ENCODE data around the gene AATF. TPM values are rescaled to one million over a fixed set of nuclear protein-coding genes. Genes with fewer than 3 reads are reported as not detected.

Gene AATF
- total RNA-seq, 1 donor from 2014 or later, result 11.5 TPM

GRCh38 chr17:36999471-36999870, 50.7 kb downstream of the AATF start:
- Histone ChIP-seq H3K27ac (ENCODE audit: low read depth, low read length) (no peak overlapping the region), H3K36me3 (ENCODE audit: control insufficient read depth in 3 of 3, insufficient read depth in 3 of 3, low read length in 3 of 3) (peaks cover 0 to 8% (median 8%) of the 10 kb centered on the region in 3 donors), H3K9me3 (ENCODE audit: control insufficient read depth in 3 of 3, low read length in 3 of 3) (no peaks in the 10 kb centered on the region), H3K27me3 (ENCODE audit: control insufficient read depth in 3 of 3, insufficient read depth in 3 of 3, low read length in 3 of 3) (no peaks in the 10 kb centered on the region), H3K4me1 (ENCODE audit: control insufficient read depth in 3 of 3, insufficient read depth in 3 of 3, low read length in 3 of 3) (peaks cover 0 to 3% (median 0%) of the 10 kb centered on the region in 3 donors), H3K4me3 (ENCODE audit: low read length in 3 of 3) (no peak overlapping the region), H3K9ac (ENCODE audit: low read depth in 1 of 3, low read length in 3 of 3) (no peak overlapping the region)

- Histone ChIP-seq H3K36me3 (ENCODE audit: control insufficient read depth in 3 of 3, insufficient read depth in 3 of 3, low read length in 3 of 3) (peaks cover 0 to 2% (median 0%) of the 10 kb centered on the region in 3 donors), H3K9ac (ENCODE audit: low read depth in 1 of 3, low read length in 3 of 3) (no peak overlapping the region), H3K9me3 (ENCODE audit: control insufficient read depth in 3 of 3, low read length in 3 of 3) (no peaks in the 10 kb centered on the region), H3K27ac (ENCODE audit: low read depth, low read length) (no peak overlapping the region), H3K4me3 (ENCODE audit: low read length in 3 of 3) (no peak overlapping the region), H3K4me1 (ENCODE audit: control insufficient read depth in 3 of 3, insufficient read depth in 3 of 3, low read length in 3 of 3) (no peaks in the 10 kb centered on the region), H3K27me3 (ENCODE audit: control insufficient read depth in 3 of 3, insufficient read depth in 3 of 3, low read length in 3 of 3) (no peaks in the 10 kb centered on the region)
These were observed 68.0 kb downstream of the AATF start for GRCh38 chr17:37016780-37017179.

DNA sequence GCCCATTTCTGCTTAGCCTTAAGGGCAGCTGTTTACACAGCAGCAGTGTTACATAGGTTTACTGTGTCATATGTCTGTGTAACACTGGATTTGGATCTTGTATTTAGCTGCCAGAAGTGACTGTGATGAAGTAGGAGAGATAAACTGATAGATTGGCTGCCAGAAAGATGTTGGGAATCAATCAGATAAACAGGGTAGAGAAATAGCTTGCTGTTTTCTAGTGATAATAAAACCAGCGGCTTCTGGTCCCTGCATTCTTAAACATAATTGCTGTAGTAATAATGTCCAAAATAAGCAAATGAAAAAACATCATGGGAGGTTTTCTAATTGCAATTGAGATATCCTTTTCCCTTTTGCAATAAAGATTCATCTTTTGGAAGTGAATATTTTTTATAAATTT, 68.7 kb downstream of the AATF start:
- Histone ChIP-seq H3K36me3 (ENCODE audit: control insufficient read depth in 3 of 3, insufficient read depth in 3 of 3, low read length in 3 of 3) (peaks cover 0 to 2% (median 0%) of the 10 kb centered on the region in 3 donors), H3K27me3 (ENCODE audit: control insufficient read depth in 3 of 3, insufficient read depth in 3 of 3, low read length in 3 of 3) (no peaks in the 10 kb centered on the region), H3K4me3 (ENCODE audit: low read length in 3 of 3) (no peak overlapping the region), H3K9ac (ENCODE audit: low read depth in 1 of 3, low read length in 3 of 3) (no peak overlapping the region), H3K9me3 (ENCODE audit: control insufficient read depth in 3 of 3, low read length in 3 of 3) (no peaks in the 10 kb centered on the region), H3K27ac (ENCODE audit: low read depth, low read length) (no peak overlapping the region), H3K4me1 (ENCODE audit: control insufficient read depth in 3 of 3, insufficient read depth in 3 of 3, low read length in 3 of 3) (no peaks in the 10 kb centered on the region)

- no peaks in the 10 kb centered on the region for H3K4me1 ChIP-seq (ENCODE audit: control insufficient read depth in 3 of 3, insufficient read depth in 3 of 3, low read length in 3 of 3)
- no peaks in the 10 kb centered on the region for H3K9me3 ChIP-seq (ENCODE audit: control insufficient read depth in 3 of 3, low read length in 3 of 3)
- H3K27ac ChIP-seq (ENCODE audit: low read depth, low read length), result no peak overlapping the region
- no peaks in the 10 kb centered on the region for H3K27me3 ChIP-seq (ENCODE audit: control insufficient read depth in 3 of 3, insufficient read depth in 3 of 3, low read length in 3 of 3)
- no peak overlapping the region for H3K4me3 ChIP-seq (ENCODE audit: low read length in 3 of 3)
- no peak overlapping the region for H3K9ac ChIP-seq (ENCODE audit: low read depth in 1 of 3, low read length in 3 of 3)
- H3K36me3 ChIP-seq (ENCODE audit: control insufficient read depth in 3 of 3, insufficient read depth in 3 of 3, low read length in 3 of 3), result peaks cover 0 to 2% (median 0%) of the 10 kb centered on the region in 3 donors
These were observed 70.5 kb downstream of the AATF start for GRCh38 chr17:37019117-37019740.

GRCh38 chr17:37019741-37020129, 71.0 kb downstream of the AATF start:
- H3K9me3 ChIP-seq (ENCODE audit: control insufficient read depth in 3 of 3, low read length in 3 of 3), result no peaks in the 10 kb centered on the region
- H3K4me1 ChIP-seq (ENCODE audit: control insufficient read depth in 3 of 3, insufficient read depth in 3 of 3, low read length in 3 of 3), result no peaks in the 10 kb centered on the region
- H3K4me3 ChIP-seq (ENCODE audit: low read length in 3 of 3), result no peak overlapping the region
- no peaks in the 10 kb centered on the region for H3K27me3 ChIP-seq (ENCODE audit: control insufficient read depth in 3 of 3, insufficient read depth in 3 of 3, low read length in 3 of 3)
- no peak overlapping the region for H3K27ac ChIP-seq (ENCODE audit: low read depth, low read length)
- H3K9ac ChIP-seq (ENCODE audit: low read depth in 1 of 3, low read length in 3 of 3), result no peak overlapping the region
- H3K36me3 ChIP-seq (ENCODE audit: control insufficient read depth in 3 of 3, insufficient read depth in 3 of 3, low read length in 3 of 3), result peaks cover 0 to 2% (median 0%) of the 10 kb centered on the region in 3 donors

DNA sequence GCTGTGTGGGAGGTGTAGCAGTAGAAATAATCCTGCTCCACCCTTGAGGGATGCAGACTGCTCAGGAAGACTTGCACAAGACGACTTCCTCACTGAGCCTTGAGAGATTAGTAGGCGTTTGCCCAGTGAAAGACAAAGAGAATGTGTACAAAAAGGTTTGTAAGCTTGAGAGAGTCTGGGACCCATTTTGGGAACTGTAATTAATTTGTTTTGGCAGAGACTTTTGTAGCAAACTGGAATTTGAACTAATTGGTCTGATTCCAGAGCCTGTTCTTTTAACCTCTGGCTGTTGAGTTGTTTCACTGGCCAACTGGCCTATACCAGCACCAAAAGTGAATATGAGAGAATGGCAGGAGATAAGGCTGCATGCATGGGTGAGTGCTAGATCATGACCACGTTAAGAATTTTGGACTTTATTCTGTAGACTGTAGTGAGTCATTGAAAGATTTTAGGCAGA, 75.5 kb downstream of the AATF start:
- Histone ChIP-seq H3K9me3 (ENCODE audit: control insufficient read depth in 3 of 3, low read length in 3 of 3) (no peaks in the 10 kb centered on the region), H3K27ac (ENCODE audit: low read depth, low read length) (no peak overlapping the region), H3K27me3 (ENCODE audit: control insufficient read depth in 3 of 3, insufficient read depth in 3 of 3, low read length in 3 of 3) (no peaks in the 10 kb centered on the region), H3K4me3 (ENCODE audit: low read length in 3 of 3) (no peak overlapping the region), H3K9ac (ENCODE audit: low read depth in 1 of 3, low read length in 3 of 3) (no peak overlapping the region), H3K4me1 (ENCODE audit: control insufficient read depth in 3 of 3, insufficient read depth in 3 of 3, low read length in 3 of 3) (no peaks in the 10 kb centered on the region), H3K36me3 (ENCODE audit: control insufficient read depth in 3 of 3, insufficient read depth in 3 of 3, low read length in 3 of 3) (peaks cover 0 to 3% (median 0%) of the 10 kb centered on the region in 3 donors)

DNA sequence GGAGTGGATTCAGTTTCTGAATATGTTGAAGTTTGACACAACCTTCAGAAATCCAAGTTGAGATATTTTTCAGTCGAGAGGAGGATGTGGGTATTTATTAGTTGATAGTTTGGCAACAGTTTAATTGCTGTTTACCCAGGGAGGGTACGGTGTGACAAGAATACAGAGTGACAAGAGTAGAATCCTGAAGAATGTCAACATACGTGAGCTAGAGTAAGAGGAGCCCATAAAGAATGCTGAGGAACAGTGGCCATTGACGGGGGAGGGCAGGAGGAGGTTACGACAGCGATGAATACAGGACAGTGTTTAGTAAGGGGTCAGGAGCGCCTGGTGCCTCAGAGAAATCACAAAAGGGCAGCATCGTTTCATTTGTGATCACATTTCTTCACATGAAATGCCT, 76.5 kb downstream of the AATF start:
- Histone ChIP-seq H3K27ac (ENCODE audit: low read depth, low read length) (no peak overlapping the region), H3K4me3 (ENCODE audit: low read length in 3 of 3) (no peak overlapping the region), H3K4me1 (ENCODE audit: control insufficient read depth in 3 of 3, insufficient read depth in 3 of 3, low read length in 3 of 3) (no peaks in the 10 kb centered on the region), H3K27me3 (ENCODE audit: control insufficient read depth in 3 of 3, insufficient read depth in 3 of 3, low read length in 3 of 3) (no peaks in the 10 kb centered on the region), H3K9ac (ENCODE audit: low read depth in 1 of 3, low read length in 3 of 3) (no peak overlapping the region), H3K36me3 (ENCODE audit: control insufficient read depth in 3 of 3, insufficient read depth in 3 of 3, low read length in 3 of 3) (peaks cover 0 to 3% (median 0%) of the 10 kb centered on the region in 3 donors), H3K9me3 (ENCODE audit: control insufficient read depth in 3 of 3, low read length in 3 of 3) (no peaks in the 10 kb centered on the region)

DNA sequence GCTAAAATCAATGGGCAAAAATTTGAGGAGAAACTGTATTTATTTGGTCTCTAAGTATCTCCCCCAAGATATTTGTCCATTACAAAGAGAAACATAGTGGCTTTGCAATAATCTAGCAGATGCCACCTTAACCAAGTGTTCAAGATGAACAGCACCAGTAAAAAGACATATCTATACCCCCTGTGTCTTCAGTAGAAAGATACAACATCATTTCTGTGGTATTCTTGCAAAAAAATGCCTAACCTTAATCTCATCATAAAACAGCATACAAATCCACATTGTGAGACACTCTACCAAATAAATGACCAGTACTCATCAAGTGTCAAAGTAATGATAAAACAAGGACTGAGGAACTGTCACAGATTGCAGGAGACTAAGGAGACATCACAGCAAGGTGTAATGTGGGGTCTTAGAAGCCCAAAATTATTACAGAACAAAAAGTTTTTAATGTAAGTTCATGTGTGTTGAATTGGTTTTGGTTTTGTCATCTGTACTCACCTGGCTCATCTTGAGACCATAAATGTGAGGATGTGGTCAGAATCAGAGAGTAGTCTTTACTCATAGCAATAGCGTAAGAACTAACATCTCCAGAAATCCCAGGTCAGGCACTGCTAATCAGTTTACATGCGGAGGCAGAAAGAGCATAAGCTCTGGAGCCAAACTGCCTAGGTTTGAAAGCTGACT, 77.2 kb downstream of the AATF start:
- H3K27ac ChIP-seq (ENCODE audit: low read depth, low read length), result no peak overlapping the region
- H3K9ac ChIP-seq (ENCODE audit: low read depth in 1 of 3, low read length in 3 of 3), result no peak overlapping the region
- H3K9me3 ChIP-seq (ENCODE audit: control insufficient read depth in 3 of 3, low read length in 3 of 3), result no peaks in the 10 kb centered on the region
- H3K36me3 ChIP-seq (ENCODE audit: control insufficient read depth in 3 of 3, insufficient read depth in 3 of 3, low read length in 3 of 3), result peaks cover 0 to 4% (median 3%) of the 10 kb centered on the region in 3 donors
- H3K27me3 ChIP-seq (ENCODE audit: control insufficient read depth in 3 of 3, insufficient read depth in 3 of 3, low read length in 3 of 3), result no peaks in the 10 kb centered on the region
- H3K4me1 ChIP-seq (ENCODE audit: control insufficient read depth in 3 of 3, insufficient read depth in 3 of 3, low read length in 3 of 3), result no peaks in the 10 kb centered on the region
- H3K4me3 ChIP-seq (ENCODE audit: low read length in 3 of 3), result no peak overlapping the region

- H3K4me1 ChIP-seq (ENCODE audit: control insufficient read depth in 3 of 3, insufficient read depth in 3 of 3, low read length in 3 of 3), result no peaks in the 10 kb centered on the region
- H3K36me3 ChIP-seq (ENCODE audit: control insufficient read depth in 3 of 3, insufficient read depth in 3 of 3, low read length in 3 of 3), result peaks cover 0 to 6% (median 4%) of the 10 kb centered on the region in 3 donors
- H3K27ac ChIP-seq (ENCODE audit: low read depth, low read length), result no peak overlapping the region
- no peak overlapping the region for H3K9ac ChIP-seq (ENCODE audit: low read depth in 1 of 3, low read length in 3 of 3)
- no peaks in the 10 kb centered on the region for H3K27me3 ChIP-seq (ENCODE audit: control insufficient read depth in 3 of 3, insufficient read depth in 3 of 3, low read length in 3 of 3)
- H3K4me3 ChIP-seq (ENCODE audit: low read length in 3 of 3), result no peak overlapping the region
- no peaks in the 10 kb centered on the region for H3K9me3 ChIP-seq (ENCODE audit: control insufficient read depth in 3 of 3, low read length in 3 of 3)
These were observed 77.7 kb downstream of the AATF start for GRCh38 chr17:37026531-37026869.

DNA sequence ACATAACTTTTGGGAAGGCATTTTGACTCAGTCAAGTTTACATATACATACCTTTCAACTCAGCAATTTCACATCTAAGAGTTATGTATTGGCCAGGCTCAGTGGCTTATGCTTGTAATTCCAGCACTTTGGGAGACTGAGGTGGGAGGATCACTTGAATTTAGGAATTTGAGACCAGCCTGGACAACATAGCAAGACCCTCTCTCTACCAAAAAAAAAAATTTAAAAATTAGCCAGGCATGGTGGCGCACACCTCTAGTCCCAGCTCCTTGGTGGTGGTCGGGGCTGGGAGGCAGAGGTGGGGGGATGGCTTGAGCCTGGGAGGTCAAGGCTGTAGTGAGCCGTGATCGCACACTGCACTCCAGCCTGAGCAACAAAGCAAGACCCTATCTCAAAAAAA, 79.3 kb downstream of the AATF start:
- Histone ChIP-seq H3K4me3 (ENCODE audit: low read length in 3 of 3) (no peak overlapping the region), H3K4me1 (ENCODE audit: control insufficient read depth in 3 of 3, insufficient read depth in 3 of 3, low read length in 3 of 3) (no peaks in the 10 kb centered on the region), H3K9ac (ENCODE audit: low read depth in 1 of 3, low read length in 3 of 3) (no peak overlapping the region), H3K9me3 (ENCODE audit: control insufficient read depth in 3 of 3, low read length in 3 of 3) (no peaks in the 10 kb centered on the region), H3K27me3 (ENCODE audit: control insufficient read depth in 3 of 3, insufficient read depth in 3 of 3, low read length in 3 of 3) (no peaks in the 10 kb centered on the region), H3K27ac (ENCODE audit: low read depth, low read length) (no peak overlapping the region), H3K36me3 (ENCODE audit: control insufficient read depth in 3 of 3, insufficient read depth in 3 of 3, low read length in 3 of 3) (peaks cover 0 to 10% (median 5%) of the 10 kb centered on the region in 3 donors)

All from skeletal muscle tissue (tissue), 4 donors.